Measurements from ENCODE around the gene HCN4. TPM values are rescaled to one million over a fixed set of nuclear protein-coding genes. Genes with fewer than 3 reads are reported as not detected.

HCN4 gene
- total RNA-seq, 1 experiment from 2014 or later: 0.09 TPM

DNA sequence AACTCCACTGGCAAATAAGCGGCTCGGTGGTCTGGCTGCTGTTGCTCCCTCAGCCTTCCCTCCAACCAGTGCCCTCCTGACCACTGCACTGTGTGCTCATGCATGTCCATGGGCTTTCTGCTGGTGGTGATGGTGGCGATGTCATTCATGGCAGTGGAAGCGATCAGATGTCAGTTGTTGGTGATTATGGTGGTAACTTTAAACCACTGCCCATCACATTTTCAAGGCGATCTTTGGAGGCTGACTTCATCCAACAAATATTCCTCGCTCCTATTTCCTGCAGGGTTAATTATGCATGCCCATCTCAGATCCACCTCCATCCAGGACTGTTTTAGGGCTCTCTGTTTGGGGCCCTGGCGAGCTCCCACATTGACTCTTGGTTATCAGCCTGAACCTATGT, 13.4 kb upstream of the HCN4 start:
- CTCF ChIA-PET: no interaction called here
- peaks cover 12% of the 10 kb centered on the region for H3K27me3 ChIP-seq (replicated peaks; ENCODE audit: insufficient read depth, low read depth, low read length, poor library complexity)
- TF ChIP-seq, protein P1, sequence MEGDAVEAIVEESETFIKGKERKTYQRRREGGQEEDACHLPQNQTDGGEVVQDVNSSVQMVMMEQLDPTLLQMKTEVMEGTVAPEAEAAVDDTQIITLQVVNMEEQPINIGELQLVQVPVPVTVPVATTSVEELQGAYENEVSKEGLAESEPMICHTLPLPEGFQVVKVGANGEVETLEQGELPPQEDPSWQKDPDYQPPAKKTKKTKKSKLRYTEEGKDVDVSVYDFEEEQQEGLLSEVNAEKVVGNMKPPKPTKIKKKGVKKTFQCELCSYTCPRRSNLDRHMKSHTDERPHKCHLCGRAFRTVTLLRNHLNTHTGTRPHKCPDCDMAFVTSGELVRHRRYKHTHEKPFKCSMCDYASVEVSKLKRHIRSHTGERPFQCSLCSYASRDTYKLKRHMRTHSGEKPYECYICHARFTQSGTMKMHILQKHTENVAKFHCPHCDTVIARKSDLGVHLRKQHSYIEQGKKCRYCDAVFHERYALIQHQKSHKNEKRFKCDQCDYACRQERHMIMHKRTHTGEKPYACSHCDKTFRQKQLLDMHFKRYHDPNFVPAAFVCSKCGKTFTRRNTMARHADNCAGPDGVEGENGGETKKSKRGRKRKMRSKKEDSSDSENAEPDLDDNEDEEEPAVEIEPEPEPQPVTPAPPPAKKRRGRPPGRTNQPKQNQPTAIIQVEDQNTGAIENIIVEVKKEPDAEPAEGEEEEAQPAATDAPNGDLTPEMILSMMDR (conservative IDR thresholded peaks at IDR 0.05; ENCODE audit: low read depth, low read length): no peak
- no peak for TF ChIP-seq EZH2 (IDR thresholded peaks at IDR 0.05; ENCODE audit: borderline replicate concordance, low read depth, low read length, poor library complexity, severe bottlenecking)
- DNase-seq (ENCODE audit: low spot score): no peak
- no peaks in the 10 kb centered on the region for H3K36me3 ChIP-seq (ENCODE audit: insufficient read depth, low read length, poor library complexity, severe bottlenecking)
- H3K27ac ChIP-seq (ENCODE audit: low read depth, low read length, poor library complexity, severe bottlenecking): no peak overlapping the region
- POLR2A ChIA-PET (ENCODE audit: low non-redundant PET): no interaction called here
- intact Hi-C loops (cut with micrococcal nuclease; ENCODE audit: unreplicated experiment): no loop called here
- no peak overlapping the region for H3K4me3 ChIP-seq (ENCODE audit: low read depth, low read length, poor library complexity, severe bottlenecking)
- H3K4me1 ChIP-seq (ENCODE audit: insufficient read depth, low read length, poor library complexity, severe bottlenecking): no peaks in the 10 kb centered on the region
- no peaks in the 10 kb centered on the region for H3K9me3 ChIP-seq (ENCODE audit: low read depth, low read length, poor library complexity, severe bottlenecking)
- no TSS peak for BruUV-seq (replicated peaks)

GRCh38 chr15:73380661-73381060, 11.9 kb upstream of the HCN4 start:
- peaks cover 6% of the 10 kb centered on the region for H3K27me3 ChIP-seq (replicated peaks; ENCODE audit: insufficient read depth, low read depth, low read length, poor library complexity)
- H3K4me1 ChIP-seq (ENCODE audit: insufficient read depth, low read length, poor library complexity, severe bottlenecking): no peaks in the 10 kb centered on the region
- no peak overlapping the region for H3K27ac ChIP-seq (ENCODE audit: low read depth, low read length, poor library complexity, severe bottlenecking)
- DNase-seq (ENCODE audit: low spot score): no peak
- H3K9me3 ChIP-seq (ENCODE audit: low read depth, low read length, poor library complexity, severe bottlenecking): no peaks in the 10 kb centered on the region
- ChIA-PET POLR2A (ENCODE audit: low non-redundant PET) (no interaction called here), CTCF (no interaction called here)
- no TSS peak for BruUV-seq (replicated peaks)
- H3K4me3 ChIP-seq (ENCODE audit: low read depth, low read length, poor library complexity, severe bottlenecking): no peak overlapping the region
- TF ChIP-seq, protein P1 (conservative IDR thresholded peaks at IDR 0.05; ENCODE audit: low read depth, low read length): no peak
- TF ChIP-seq EZH2 (IDR thresholded peaks at IDR 0.05; ENCODE audit: borderline replicate concordance, low read depth, low read length, poor library complexity, severe bottlenecking): no peak
- intact Hi-C loops (cut with micrococcal nuclease; ENCODE audit: unreplicated experiment): no loop called here
- H3K36me3 ChIP-seq (ENCODE audit: insufficient read depth, low read length, poor library complexity, severe bottlenecking): no peaks in the 10 kb centered on the region

DNA sequence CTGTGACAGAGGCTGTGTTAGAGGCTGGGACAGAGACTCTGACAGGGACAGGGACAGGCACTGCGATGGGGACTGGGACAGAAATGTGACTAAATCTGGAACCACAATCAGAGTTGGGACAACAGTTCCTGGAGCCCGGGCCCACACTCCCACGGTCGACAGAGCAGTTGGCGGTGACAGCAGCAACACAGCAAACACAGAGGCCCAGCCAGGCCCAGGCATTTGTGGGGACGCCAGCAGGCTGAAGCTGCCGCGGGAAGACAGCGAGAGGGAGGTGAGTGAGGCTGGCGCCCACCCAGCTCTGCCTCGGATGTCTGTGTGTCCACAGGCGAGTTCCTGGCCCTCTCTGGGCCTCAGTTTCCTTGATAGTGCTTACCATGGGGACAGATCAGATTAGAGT, 9.3 kb upstream of the HCN4 start:
- no peak for TF ChIP-seq EZH2 (IDR thresholded peaks at IDR 0.05; ENCODE audit: borderline replicate concordance, low read depth, low read length, poor library complexity, severe bottlenecking)
- TF ChIP-seq, protein P1 (conservative IDR thresholded peaks at IDR 0.05; ENCODE audit: low read depth, low read length): no peak
- no peaks in the 10 kb centered on the region for H3K27me3 ChIP-seq (replicated peaks; ENCODE audit: insufficient read depth, low read depth, low read length, poor library complexity)
- no peaks in the 10 kb centered on the region for H3K9me3 ChIP-seq (ENCODE audit: low read depth, low read length, poor library complexity, severe bottlenecking)
- no peaks in the 10 kb centered on the region for H3K36me3 ChIP-seq (ENCODE audit: insufficient read depth, low read length, poor library complexity, severe bottlenecking)
- ChIA-PET CTCF (no interaction called here), POLR2A (ENCODE audit: low non-redundant PET) (no interaction called here)
- BruUV-seq (replicated peaks): no TSS peak
- no peak for DNase-seq (ENCODE audit: low spot score)
- no peaks in the 10 kb centered on the region for H3K4me1 ChIP-seq (ENCODE audit: insufficient read depth, low read length, poor library complexity, severe bottlenecking)
- H3K27ac ChIP-seq (ENCODE audit: low read depth, low read length, poor library complexity, severe bottlenecking): no peak overlapping the region
- no peak overlapping the region for H3K4me3 ChIP-seq (ENCODE audit: low read depth, low read length, poor library complexity, severe bottlenecking)
- intact Hi-C loops (cut with micrococcal nuclease; ENCODE audit: unreplicated experiment): no loop called here

Data from A673 (cell line).